Stomach (tissue), 9 donors: Measurements from ENCODE around the gene CUEDC2. TPM values are rescaled to one million over a fixed set of nuclear protein-coding genes. Genes with fewer than 3 reads are reported as not detected.

Source experiments
- DNase-seq, 2 donors: peaks; one replicate each; pipeline versions ENCODE4 v3.0.0 to v3.0.0-alpha.2; 2013 to 2019
- H3K27ac ChIP-seq, 5 donors: fragments of 200-600 bp in 4 of 5; sonication (generic) in 4 of 5; one replicate each; pipeline ENCODE4 v1.5.1; 2013 to 2019; ENCODE audit warnings: mild to moderate bottlenecking in 1 of 5, moderate library complexity in 1 of 5
- H3K27me3 ChIP-seq, 3 donors: fragments of 200-600 bp; sonication (generic); one replicate each; pipeline ENCODE4 v1.5.1; 2017 to 2019; ENCODE audit warnings: mixed run types in 1 of 3
- H3K36me3 ChIP-seq, 4 donors: fragments of 200-600 bp; sonication (generic); 1 replicate in 3 of 4; 2 replicates in 1 of 4; pipeline ENCODE4 v1.5.1; 2016 to 2019
- H3K4me1 ChIP-seq, 4 donors: fragments of 200-600 bp; sonication (generic); one replicate each; pipeline ENCODE4 v1.5.1; 2016 to 2019
- H3K4me3 ChIP-seq, 4 donors: fragments of 200-600 bp; sonication (generic) in 3 of 4; one replicate each; pipeline ENCODE4 v1.5.1; 2016 to 2019; ENCODE audit warnings: mild to moderate bottlenecking in 1 of 4
- H3K9me3 ChIP-seq, 4 donors: fragments of 200-600 bp; sonication (generic); one replicate each; pipeline ENCODE4 v1.5.1; 2016 to 2019
- EP300 ChIP-seq: sonication (generic); formaldehyde crosslinking; IDR thresholded peaks from one replicate; pipeline ENCODE4 v1.6.1; 2017; ENCODE audit warnings: antibody characterized with exemption
- POLR2A ChIP-seq, 4 donors: fragments of 450-650 bp; IDR thresholded peaks; one replicate each; pipeline ENCODE4 v1.6.1; 2016; ENCODE audit warnings: antibody characterized with exemption in 4 of 4, control low read depth in 2 of 4, mild to moderate bottlenecking in 1 of 4, moderate library complexity in 1 of 4
- POLR2AphosphoS5 ChIP-seq, 3 donors: sonication (generic); formaldehyde crosslinking; IDR thresholded peaks; one replicate each; pipeline ENCODE4 v1.6.1; 2016; ENCODE audit warnings: antibody characterized with exemption in 3 of 3
- WGBS, 5 donors: extraction: QIAGEN DNeasy Blood & Tissue Kit in 3 of 5; methylation state at CpG; one replicate each; pipeline versions ENCODE4 v1.1.5 to v1.1.7; 2013 to 2018; 5-methylcytosine and 5-hydroxymethylcytosine counted together
- intact Hi-C: fragments of 100-400 bp; cut with DNase I; formaldehyde crosslinking; loops from one replicate; pipeline ENCODE4 v1.15.1; 2023; ENCODE audit warnings: low total_unique reads
- polyA plus RNA-seq, 3 donors: library from polyadenylated mRNA; stranded (reverse); fragments of 200-250 nt; gene quantifications; one replicate each; pipeline ENCODE4 v1.2.3, GENCODE V29; 2013
- total RNA-seq, 5 donors: library from RNA; depleted of rRNA; stranded (reverse); fragments of >200 nt; gene quantifications; one replicate each; pipeline versions ENCODE4 v1.1.0 to v1.2.3, GENCODE V29; 2014 to 2016
- TF ChIP-seq, protein P1 (sequence below), 7 experiments: fragments of 450-650 bp in 4 of 7; fragments of 200-600 bp in 3 of 7; sonication (generic) in 3 of 7; IDR thresholded peaks; one replicate each; pipeline ENCODE4 v1.5.1; 2016 to 2019; ENCODE audit warnings: antibody characterized with exemption in 7 of 7, control low read depth in 2 of 7, mild to moderate bottlenecking in 1 of 7
- donor health status: healthy with polysubstance abuse.
- donor health status: Bipolar disorder and iron deficiency.
- donor health status: healthy.

The CUEDC2 gene
- total and polyA plus RNA-seq, 8 donors = 15.9 to 145 (median 41.2) TPM

DNA sequence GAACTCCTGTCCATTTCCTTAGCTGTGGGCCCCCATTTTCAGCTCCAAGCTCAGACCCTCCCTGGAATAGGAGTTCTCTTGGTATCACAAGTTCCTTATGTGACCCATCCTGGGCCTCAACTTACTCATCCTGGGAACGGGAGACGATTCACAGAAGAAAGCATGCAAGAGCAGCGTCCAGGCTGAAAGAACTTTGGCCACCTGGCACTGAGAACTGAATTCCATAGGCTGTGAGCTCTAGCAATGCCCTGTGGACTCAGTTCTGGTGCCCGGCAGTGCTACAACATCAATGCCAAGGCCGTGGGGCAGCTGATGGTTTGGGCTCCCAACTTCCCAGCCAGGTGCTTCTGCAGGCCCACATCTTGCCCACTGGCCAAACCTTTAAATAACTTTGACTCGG is 3.9 kb upstream of the CUEDC2 start:
- TF ChIP-seq, protein P1, sequence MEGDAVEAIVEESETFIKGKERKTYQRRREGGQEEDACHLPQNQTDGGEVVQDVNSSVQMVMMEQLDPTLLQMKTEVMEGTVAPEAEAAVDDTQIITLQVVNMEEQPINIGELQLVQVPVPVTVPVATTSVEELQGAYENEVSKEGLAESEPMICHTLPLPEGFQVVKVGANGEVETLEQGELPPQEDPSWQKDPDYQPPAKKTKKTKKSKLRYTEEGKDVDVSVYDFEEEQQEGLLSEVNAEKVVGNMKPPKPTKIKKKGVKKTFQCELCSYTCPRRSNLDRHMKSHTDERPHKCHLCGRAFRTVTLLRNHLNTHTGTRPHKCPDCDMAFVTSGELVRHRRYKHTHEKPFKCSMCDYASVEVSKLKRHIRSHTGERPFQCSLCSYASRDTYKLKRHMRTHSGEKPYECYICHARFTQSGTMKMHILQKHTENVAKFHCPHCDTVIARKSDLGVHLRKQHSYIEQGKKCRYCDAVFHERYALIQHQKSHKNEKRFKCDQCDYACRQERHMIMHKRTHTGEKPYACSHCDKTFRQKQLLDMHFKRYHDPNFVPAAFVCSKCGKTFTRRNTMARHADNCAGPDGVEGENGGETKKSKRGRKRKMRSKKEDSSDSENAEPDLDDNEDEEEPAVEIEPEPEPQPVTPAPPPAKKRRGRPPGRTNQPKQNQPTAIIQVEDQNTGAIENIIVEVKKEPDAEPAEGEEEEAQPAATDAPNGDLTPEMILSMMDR (IDR thresholded peaks at IDR 0.05) = no peak
- TF ChIP-seq EP300 = no peak
- no peak for TF ChIP-seq POLR2A (IDR thresholded peaks at IDR 0.05)
- no peak for TF ChIP-seq POLR2AphosphoS5 (IDR thresholded peaks at IDR 0.05)
- no peak for DNase-seq
- Histone ChIP-seq H3K4me3 (peak overlapping the region in 2 of 4 donors; percentile 23 to 36), H3K27me3 (peaks cover 0 to 35% (median 3%) of the 10 kb centered on the region in 3 donors), H3K36me3 (no peaks in the 10 kb centered on the region), H3K9me3 (no peaks in the 10 kb centered on the region), H3K27ac (no peak overlapping the region), H3K4me1 (peaks cover 5 to 40% (median 19%) of the 10 kb centered on the region in 4 donors)
- intact Hi-C loops = no loop called here
- WGBS, 5 donors = 55 to 81% (median 68%) methylated on average over 6 of the region's 6 CpGs

DNA sequence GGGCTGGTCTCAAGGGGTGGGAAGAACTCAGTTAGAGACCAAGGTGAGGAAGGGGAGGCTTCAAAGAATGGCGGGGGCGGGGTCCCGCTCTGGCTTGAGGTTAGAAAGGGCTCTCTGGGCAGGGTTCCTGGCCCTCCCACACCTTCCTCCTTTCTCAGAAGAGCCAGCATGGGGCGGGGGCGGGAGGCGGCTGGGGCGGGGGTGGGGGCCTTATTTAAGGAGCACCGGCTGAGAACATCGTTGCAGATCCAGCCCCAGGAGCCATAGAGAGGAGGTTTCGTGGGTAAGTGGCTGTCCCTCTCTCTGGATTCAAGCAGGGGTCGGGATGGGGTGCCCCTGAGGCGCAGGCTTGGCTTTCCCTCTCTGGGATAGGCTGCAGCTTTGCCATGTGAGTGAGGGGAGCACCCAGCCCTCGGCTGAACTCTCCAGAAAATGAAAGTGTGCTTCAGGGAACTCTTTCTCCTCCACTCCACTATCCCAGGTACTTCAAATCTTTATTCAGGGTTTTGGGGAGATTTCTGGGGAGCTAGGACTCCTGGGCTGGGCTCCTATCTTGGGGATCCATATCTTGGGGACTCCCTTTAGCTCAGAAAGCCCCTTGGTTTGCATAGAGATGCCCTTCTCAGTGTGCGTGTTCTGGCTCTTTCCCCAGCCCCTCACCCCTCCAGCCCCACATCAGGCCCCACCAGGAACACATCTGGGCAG is 3.3 kb upstream of the CUEDC2 start:
- 10 to 22% (median 12%) methylated on average over 5 to 14 of the region's 14 CpGs for WGBS, 5 donors
- peak in 1 of 2 donors; percentile 50 for DNase-seq
- H3K4me3 ChIP-seq = peak overlapping the region in 3 of 4 donors; percentile 7 to 36 (median 23)
- H3K27ac ChIP-seq = peak overlapping the region in 3 of 5 donors; percentile 18 to 63 (median 61)
- H3K36me3 ChIP-seq = no peaks in the 10 kb centered on the region
- H3K4me1 ChIP-seq = peaks cover 5 to 46% (median 24%) of the 10 kb centered on the region in 4 donors
- TF ChIP-seq, protein P1 (IDR thresholded peaks at IDR 0.05) = no peak
- no peak for TF ChIP-seq EP300
- TF ChIP-seq POLR2AphosphoS5 (IDR thresholded peaks at IDR 0.05) = no peak
- TF ChIP-seq POLR2A (IDR thresholded peaks at IDR 0.05) = no peak
- peaks cover 0 to 35% (median 3%) of the 10 kb centered on the region in 3 donors for H3K27me3 ChIP-seq
- intact Hi-C loops = no loop called here
- no peaks in the 10 kb centered on the region for H3K9me3 ChIP-seq

DNA sequence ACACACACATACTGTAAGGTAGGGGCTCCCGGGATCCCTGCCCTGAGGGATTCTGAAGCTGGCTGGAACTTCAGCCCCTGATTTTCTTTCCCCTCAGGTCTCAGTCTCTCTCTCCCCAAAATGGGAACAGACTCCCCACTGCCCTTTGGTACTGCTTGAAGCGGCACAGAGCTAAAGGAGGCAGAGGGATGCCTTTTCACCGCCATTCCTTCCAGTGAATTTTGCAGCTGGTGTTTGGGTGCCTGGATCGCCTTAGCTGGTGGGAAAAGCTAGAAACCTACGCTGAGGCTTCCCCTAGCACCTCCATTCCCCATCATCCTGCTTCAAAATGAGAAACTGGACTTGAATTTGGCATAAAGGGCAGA is 2.7 kb upstream of the CUEDC2 start:
- Histone ChIP-seq H3K4me3 (peak overlapping the region in 2 of 4 donors; percentile 7 to 36), H3K27me3 (peaks cover 0 to 35% (median 3%) of the 10 kb centered on the region in 3 donors), H3K36me3 (no peaks in the 10 kb centered on the region), H3K9me3 (no peaks in the 10 kb centered on the region), H3K4me1 (peaks cover 5 to 47% (median 24%) of the 10 kb centered on the region in 4 donors), H3K27ac (peak overlapping the region in 3 of 5 donors; percentile 18 to 63 (median 61))
- TF ChIP-seq POLR2AphosphoS5 (IDR thresholded peaks at IDR 0.05) (no peak), POLR2A (IDR thresholded peaks at IDR 0.05) (no peak), EP300 (no peak)
- TF ChIP-seq, protein P1 (IDR thresholded peaks at IDR 0.05) = no peak
- DNase-seq = no peak
- WGBS, 5 donors = 49 to 60% (median 59%) methylated on average over 5 of the region's 5 CpGs
- intact Hi-C loops = no loop called here

DNA sequence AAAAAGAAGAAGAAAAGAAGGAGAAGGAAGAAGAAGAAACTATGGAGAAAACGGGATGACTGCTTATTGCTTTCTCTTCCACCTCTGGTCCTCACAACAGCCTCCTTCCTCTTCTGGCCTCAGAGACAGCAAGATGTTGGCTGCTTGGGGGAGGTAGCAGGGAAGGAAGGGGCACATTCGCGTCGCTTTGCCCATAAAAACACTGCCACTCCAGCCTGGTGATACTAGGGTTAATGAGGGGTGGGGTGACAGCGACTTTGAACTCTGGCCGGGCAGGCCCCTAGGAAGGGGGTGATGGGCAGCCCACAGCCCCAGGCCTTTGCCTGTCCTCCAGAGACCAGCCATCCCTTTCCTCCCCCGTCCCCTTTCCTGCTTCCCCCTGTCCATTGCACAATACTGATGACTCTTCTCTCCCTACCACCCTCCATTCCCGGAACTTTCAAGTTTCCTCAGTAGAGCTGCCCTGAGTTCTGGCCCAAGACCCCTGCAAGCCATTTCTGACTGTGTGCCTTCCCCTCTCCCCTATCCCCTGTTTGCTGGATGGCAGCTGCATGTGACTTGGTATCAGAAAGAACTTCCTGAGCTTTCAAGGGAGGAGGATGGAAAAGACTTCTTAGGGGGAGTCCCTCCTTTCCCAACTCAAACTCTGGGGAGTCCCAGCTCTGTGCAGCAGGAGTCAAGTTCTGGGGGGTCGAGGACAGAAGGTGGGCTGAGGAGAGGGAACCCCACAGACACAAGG is 2.2 kb upstream of the CUEDC2 start:
- Histone ChIP-seq H3K4me1 (peaks cover 5 to 47% (median 24%) of the 10 kb centered on the region in 4 donors), H3K36me3 (no peaks in the 10 kb centered on the region), H3K9me3 (no peaks in the 10 kb centered on the region), H3K27me3 (peaks cover 0 to 35% (median 3%) of the 10 kb centered on the region in 3 donors), H3K27ac (peak overlapping the region in 3 of 5 donors; percentile 18 to 63 (median 61)), H3K4me3 (no peak overlapping the region)
- intact Hi-C loops = no loop called here
- WGBS, 5 donors = 37 to 45% (median 40%) methylated on average over 9 of the region's 9 CpGs
- peak in 1 of 2 donors; percentile 55 for DNase-seq
- TF ChIP-seq POLR2A (IDR thresholded peaks at IDR 0.05) = no peak
- TF ChIP-seq EP300 = no peak
- TF ChIP-seq, protein P1 (IDR thresholded peaks at IDR 0.05) = no peak
- TF ChIP-seq POLR2AphosphoS5 (IDR thresholded peaks at IDR 0.05) = no peak
